Caco-2 (cell line): ENCODE measurements around the gene RASGEF1B. TPM values are rescaled to one million over a fixed set of nuclear protein-coding genes. Genes with fewer than 3 reads are reported as not detected.

Experiments
- BruUV-seq: library from RNA; stranded (reverse); fragments of 400-500 nt; replicated peaks from 2 replicates; lab custom pipeline; 2021; lab: Mats Ljungman, UMichigan
- CTCF ChIA-PET: fragments of 300-600 bp; sonication (Branson Sonifier 250); formaldehyde crosslinking; loops from one replicate; lab custom pipeline; 2022; ENCODE audit warnings: antibody characterized with exemption; lab: Charles Lee
- POLR2A ChIA-PET: fragments of 300-600 bp; sonication (Branson Sonifier 250); formaldehyde crosslinking; loops from one replicate; lab custom pipeline; 2022; ENCODE audit warnings: antibody characterized with exemption; lab: Charles Lee
- DNase-seq, 2 experiments: peaks; one replicate each; pipeline versions ENCODE4 v3.0.0 to v3.0.0-alpha.2; 2020 to 2022
- H3K27me3 ChIP-seq: replicated peaks from 2 replicates; pipeline ENCODE4 v1.6.0; 2011; ENCODE audit warnings: low read length; ENCODE audit not compliant: control insufficient read depth, insufficient read depth
- H3K36me3 ChIP-seq: 2 replicates; pipeline ENCODE4 v1.5.1; 2011; ENCODE audit warnings: low read length; ENCODE audit not compliant: control insufficient read depth, insufficient read depth
- H3K4me1 ChIP-seq: fragments of 250-450 bp; sonication (Bioruptor Pico); 2 replicates; pipeline ENCODE4 v1.5.1; 2020; ENCODE audit warnings: mild to moderate bottlenecking
- H3K4me3 ChIP-seq: 2 replicates; pipeline ENCODE4 v1.5.1; 2011; ENCODE audit warnings: low read depth, mild to moderate bottlenecking, control low read depth, low read length
- H3K9me3 ChIP-seq: fragments of 250-450 bp; sonication (Bioruptor Pico); 2 replicates; pipeline ENCODE4 v1.5.1; 2020; ENCODE audit warnings: mild to moderate bottlenecking, moderate library complexity
- H3K27ac Mint-ChIP-seq: one replicate; pipeline ENCODE4 v1.8.0; 2022; ENCODE audit warnings: mixed read lengths; ENCODE audit not compliant: unreplicated experiment
- H3K27me3 Mint-ChIP-seq: one replicate; pipeline ENCODE4 v1.8.0; 2022; ENCODE audit warnings: mixed read lengths; ENCODE audit not compliant: insufficient read depth, unreplicated experiment
- H3K36me3 Mint-ChIP-seq: one replicate; pipeline ENCODE4 v1.8.0; 2022; ENCODE audit warnings: mild to moderate bottlenecking, mixed read lengths; ENCODE audit not compliant: insufficient read depth, unreplicated experiment
- H3K4me1 Mint-ChIP-seq: one replicate; pipeline ENCODE4 v1.8.0; 2022; ENCODE audit warnings: low read depth, mixed read lengths; ENCODE audit not compliant: unreplicated experiment
- H3K4me3 Mint-ChIP-seq: one replicate; pipeline ENCODE4 v1.8.0; 2022; ENCODE audit warnings: mild to moderate bottlenecking, moderate library complexity, mixed read lengths; ENCODE audit not compliant: unreplicated experiment
- H3K9me3 Mint-ChIP-seq: one replicate; pipeline ENCODE4 v1.8.0; 2022; ENCODE audit warnings: mixed read lengths; ENCODE audit not compliant: unreplicated experiment
- intact Hi-C: fragments of 100-400 bp; cut with micrococcal nuclease; formaldehyde crosslinking; loops from one replicate; pipeline ENCODE4 v1.10.0; 2022; ENCODE audit not compliant: unreplicated experiment
- total RNA-seq: library from RNA; stranded (reverse); gene quantifications from 2 replicates; pipeline ENCODE4 v1.2.3, GENCODE V29; 2022
- TF ChIP-seq, protein P1 (sequence below), 2 experiments: fragments of 200-600 bp in 1 of 2; IDR thresholded peaks; 1 replicate in 1 of 2; 2 replicates in 1 of 2; pipeline versions ENCODE4 v1.5.1 to v1.8.0; 2011 to 2022; ENCODE audit warnings: antibody characterized with exemption in 1 of 2, control low read depth in 1 of 2, inconsistent platforms in 1 of 2, low read depth in 1 of 2, low read length in 1 of 2, mild to moderate bottlenecking in 1 of 2, moderate library complexity in 1 of 2; ENCODE audit not compliant: insufficient read depth in 1 of 2, severe bottlenecking in 1 of 2, unreplicated experiment in 1 of 2

RASGEF1B gene
- total RNA-seq, 1 experiment from 2014 or later, result 32.3 TPM

DNA sequence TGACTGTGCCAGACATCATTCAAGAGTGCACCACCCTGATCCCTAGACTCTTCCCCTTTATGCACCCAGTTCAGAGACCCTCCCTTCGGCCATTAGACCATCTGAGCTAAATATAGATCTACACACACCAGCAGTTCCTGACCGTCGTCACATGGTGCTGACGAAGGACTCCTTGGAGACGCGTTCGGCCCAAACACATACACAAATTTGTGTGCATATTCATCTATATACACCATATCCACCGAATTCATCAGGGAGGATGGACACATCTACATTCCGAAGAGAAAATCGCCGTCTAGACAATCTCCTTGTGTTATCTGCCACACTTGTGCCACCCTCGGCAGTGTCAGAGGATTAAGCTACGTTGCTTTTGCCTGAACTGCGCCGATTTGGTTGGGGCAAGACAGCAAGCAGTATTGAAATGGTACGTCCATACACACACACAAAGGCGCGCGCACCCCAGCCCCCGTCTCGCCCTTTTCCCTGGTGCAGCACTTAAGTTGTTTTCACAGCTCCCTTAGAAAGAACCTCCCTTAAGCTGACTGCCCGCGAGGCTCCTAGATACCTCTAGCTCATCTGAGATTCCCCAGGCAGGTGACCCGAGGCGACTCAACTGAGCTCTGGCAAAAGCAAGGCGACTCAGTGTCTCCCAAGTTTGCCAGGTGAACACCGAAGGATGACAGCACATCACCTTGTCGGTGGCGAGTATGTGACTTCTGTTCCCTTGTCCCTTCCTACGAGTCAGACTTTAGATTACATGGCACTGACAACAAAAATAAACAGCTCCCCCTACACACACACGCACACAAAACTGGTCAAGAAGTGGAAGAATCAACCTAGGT, 1.0 kb downstream of the RASGEF1B start:
- intact Hi-C loops, result loop anchor here (1.0 to 5.0 kb wide), 3 partner anchors 132 to 732 kb away; no protein-coding TSS in a partner anchor

DNA sequence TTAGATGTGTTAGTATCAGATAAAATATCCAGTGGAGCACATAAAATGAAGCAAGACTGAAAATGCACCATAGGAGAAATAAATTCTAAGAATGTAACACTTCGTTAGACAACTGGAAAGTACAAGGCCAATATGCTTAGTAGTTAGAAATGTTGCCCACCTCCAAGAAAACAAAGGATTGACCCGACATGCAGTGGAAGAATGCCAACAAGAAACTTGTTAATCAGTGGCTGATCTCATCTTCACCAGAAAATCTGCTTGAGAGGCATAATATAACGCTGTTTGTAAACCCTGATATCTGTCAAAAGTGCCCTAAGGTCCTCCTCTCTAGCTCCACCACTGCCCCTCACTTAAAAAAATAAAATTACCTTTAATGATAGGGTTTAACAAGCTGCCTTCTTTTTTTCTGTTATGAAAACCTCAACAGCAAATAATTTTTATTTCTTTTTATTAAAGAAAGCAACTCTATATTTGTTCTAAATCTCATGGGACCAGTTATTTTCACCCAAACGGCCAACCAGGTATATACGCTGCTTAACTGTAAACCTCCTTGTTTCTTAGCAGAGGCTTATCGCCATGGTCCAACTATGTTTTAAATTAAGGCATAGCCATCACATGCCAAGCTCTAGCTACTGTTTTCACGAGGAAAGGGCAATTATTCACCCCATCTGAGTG, 1.8 kb downstream of the RASGEF1B start:
- Mint-ChIP-seq H3K27me3 (no peaks in the 10 kb centered on the region), H3K4me1 (peaks cover 49% of the 10 kb centered on the region), H3K9me3 (peaks cover 6% of the 10 kb centered on the region), H3K36me3 (peaks cover 47% of the 10 kb centered on the region), H3K27ac (peak overlapping the region; percentile 94), H3K4me3 (peak overlapping the region; percentile 95)
- peak overlapping the region; percentile 92 for H3K4me3 ChIP-seq
- TF ChIP-seq, protein P1, sequence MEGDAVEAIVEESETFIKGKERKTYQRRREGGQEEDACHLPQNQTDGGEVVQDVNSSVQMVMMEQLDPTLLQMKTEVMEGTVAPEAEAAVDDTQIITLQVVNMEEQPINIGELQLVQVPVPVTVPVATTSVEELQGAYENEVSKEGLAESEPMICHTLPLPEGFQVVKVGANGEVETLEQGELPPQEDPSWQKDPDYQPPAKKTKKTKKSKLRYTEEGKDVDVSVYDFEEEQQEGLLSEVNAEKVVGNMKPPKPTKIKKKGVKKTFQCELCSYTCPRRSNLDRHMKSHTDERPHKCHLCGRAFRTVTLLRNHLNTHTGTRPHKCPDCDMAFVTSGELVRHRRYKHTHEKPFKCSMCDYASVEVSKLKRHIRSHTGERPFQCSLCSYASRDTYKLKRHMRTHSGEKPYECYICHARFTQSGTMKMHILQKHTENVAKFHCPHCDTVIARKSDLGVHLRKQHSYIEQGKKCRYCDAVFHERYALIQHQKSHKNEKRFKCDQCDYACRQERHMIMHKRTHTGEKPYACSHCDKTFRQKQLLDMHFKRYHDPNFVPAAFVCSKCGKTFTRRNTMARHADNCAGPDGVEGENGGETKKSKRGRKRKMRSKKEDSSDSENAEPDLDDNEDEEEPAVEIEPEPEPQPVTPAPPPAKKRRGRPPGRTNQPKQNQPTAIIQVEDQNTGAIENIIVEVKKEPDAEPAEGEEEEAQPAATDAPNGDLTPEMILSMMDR (IDR thresholded peaks at IDR 0.05; ENCODE audit: insufficient read depth in 1 of 2, low read depth in 1 of 2, low read length in 1 of 2, severe bottlenecking in 1 of 2, unreplicated experiment in 1 of 2), result no peak
- intact Hi-C loops, result loop anchor here (5.0 kb wide), 2 partner anchors 132 to 302 kb away; no protein-coding TSS in a partner anchor
- H3K9me3 ChIP-seq, result no peaks in the 10 kb centered on the region
- POLR2A ChIA-PET, result interaction anchor here (0.6 to 0.8 kb wide), 3 partner anchors 158 to 375 kb away, joined by 3 to 4 read pairs (median 4); no protein-coding TSS in a partner anchor
- BruUV-seq, result no TSS peak
- no peak for DNase-seq
- CTCF ChIA-PET, result interaction anchor here (0.6 to 3.2 kb wide), 7 partner anchors 8 to 815 kb away, joined by 3 to 14 read pairs (median 5); no protein-coding TSS in a partner anchor
- no peaks in the 10 kb centered on the region for H3K27me3 ChIP-seq
- peaks cover 53% of the 10 kb centered on the region for H3K4me1 ChIP-seq
- no peaks in the 10 kb centered on the region for H3K36me3 ChIP-seq

More for the DNA sequence above, 1.0 kb downstream of the RASGEF1B start:
- BruUV-seq, result TSS peak; percentile 59
- peaks cover 42% of the 10 kb centered on the region for H3K36me3 Mint-ChIP-seq
- peak overlapping the region; percentile 92 for H3K4me3 ChIP-seq
- H3K4me1 Mint-ChIP-seq, result peaks cover 41% of the 10 kb centered on the region
- peak overlapping the region; percentile 94 for H3K27ac Mint-ChIP-seq
- H3K4me1 ChIP-seq, result peaks cover 46% of the 10 kb centered on the region
- POLR2A ChIA-PET, result interaction anchor here (0.5 to 0.8 kb wide), 4 partner anchors 157 to 574 kb away, joined by 3 to 4 read pairs (median 4); no protein-coding TSS in a partner anchor
- no peaks in the 10 kb centered on the region for H3K27me3 Mint-ChIP-seq
- no peaks in the 10 kb centered on the region for H3K36me3 ChIP-seq
- no peaks in the 10 kb centered on the region for H3K27me3 ChIP-seq
- TF ChIP-seq, protein P1 (IDR thresholded peaks at IDR 0.05; ENCODE audit: insufficient read depth in 1 of 2, low read depth in 1 of 2, low read length in 1 of 2, severe bottlenecking in 1 of 2, unreplicated experiment in 1 of 2), result no peak
- H3K9me3 ChIP-seq, result no peaks in the 10 kb centered on the region
- peaks cover 9% of the 10 kb centered on the region for H3K9me3 Mint-ChIP-seq
- peak; percentile 48 for DNase-seq
- peak overlapping the region; percentile 95 for H3K4me3 Mint-ChIP-seq
- CTCF ChIA-PET, result interaction anchor here (0.6 to 3.2 kb wide), 10 partner anchors 9 to 814 kb away, joined by 3 to 14 read pairs (median 4); no protein-coding TSS in a partner anchor

DNA sequence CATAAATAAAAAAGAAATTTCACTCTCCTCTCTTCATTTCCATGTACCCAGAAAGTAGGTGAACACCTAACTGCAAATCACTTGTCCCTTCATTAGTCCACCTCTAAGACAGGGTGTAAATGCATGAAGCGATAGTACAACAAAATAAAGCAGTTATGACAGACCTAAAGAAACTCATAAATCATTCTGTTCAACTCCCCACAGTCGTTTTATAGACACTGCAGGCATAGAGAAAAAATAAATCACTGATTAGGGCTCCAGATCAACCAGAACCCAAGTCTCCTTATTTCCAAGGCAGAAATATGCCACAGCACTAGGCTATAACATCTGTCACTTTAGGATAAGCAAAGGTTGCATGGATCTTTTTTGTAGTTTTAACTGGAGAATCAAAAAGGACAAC, 3.0 kb downstream of the RASGEF1B start:
- Mint-ChIP-seq H3K4me1 (peaks cover 58% of the 10 kb centered on the region), H3K27me3 (no peaks in the 10 kb centered on the region), H3K9me3 (no peaks in the 10 kb centered on the region), H3K4me3 (peak overlapping the region; percentile 95), H3K36me3 (peaks cover 52% of the 10 kb centered on the region), H3K27ac (peak overlapping the region; percentile 94)
- TF ChIP-seq, protein P1 (IDR thresholded peaks at IDR 0.05; ENCODE audit: insufficient read depth in 1 of 2, low read depth in 1 of 2, low read length in 1 of 2, severe bottlenecking in 1 of 2, unreplicated experiment in 1 of 2), result no peak
- intact Hi-C loops, result loop anchor here (5.0 kb wide), 1 partner anchor 304 kb away; no protein-coding TSS in a partner anchor
- no peaks in the 10 kb centered on the region for H3K27me3 ChIP-seq
- no peaks in the 10 kb centered on the region for H3K9me3 ChIP-seq
- ChIA-PET POLR2A (no interaction called here), CTCF (interaction anchor here (2.0 kb wide), 1 partner anchor 816 kb away, joined by 5 read pairs; no protein-coding TSS in a partner anchor)
- H3K4me1 ChIP-seq, result peaks cover 51% of the 10 kb centered on the region
- DNase-seq, result no peak
- no peak overlapping the region for H3K4me3 ChIP-seq
- no peaks in the 10 kb centered on the region for H3K36me3 ChIP-seq
- BruUV-seq, result no TSS peak
